ENCODE data around the gene ELANE.

DNA sequence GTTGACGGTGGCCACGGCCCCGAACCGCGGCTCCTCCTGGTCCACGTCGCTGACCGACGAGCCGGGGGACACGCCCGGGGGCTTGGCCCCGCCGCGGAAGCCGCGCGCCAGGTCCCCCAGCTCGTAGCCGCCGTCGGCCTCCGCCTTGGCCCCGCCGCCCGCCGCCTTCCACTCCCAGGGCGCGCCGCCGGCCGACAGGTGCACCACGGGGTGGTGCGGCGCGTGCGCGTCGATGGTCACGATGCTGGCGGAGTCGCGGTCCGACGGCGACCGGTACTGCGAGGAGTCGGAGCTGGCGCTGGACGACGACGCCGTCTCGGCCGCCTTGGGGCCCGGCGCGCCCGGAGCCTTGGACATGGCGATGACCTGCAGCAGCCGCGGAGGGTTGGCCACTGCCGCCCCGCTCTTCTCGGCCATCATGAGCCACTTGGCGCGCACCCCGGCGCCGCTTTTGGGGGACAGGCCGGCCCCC lies 39.3 kb upstream of the ELANE start:
- TF ChIP-seq, protein P1, sequence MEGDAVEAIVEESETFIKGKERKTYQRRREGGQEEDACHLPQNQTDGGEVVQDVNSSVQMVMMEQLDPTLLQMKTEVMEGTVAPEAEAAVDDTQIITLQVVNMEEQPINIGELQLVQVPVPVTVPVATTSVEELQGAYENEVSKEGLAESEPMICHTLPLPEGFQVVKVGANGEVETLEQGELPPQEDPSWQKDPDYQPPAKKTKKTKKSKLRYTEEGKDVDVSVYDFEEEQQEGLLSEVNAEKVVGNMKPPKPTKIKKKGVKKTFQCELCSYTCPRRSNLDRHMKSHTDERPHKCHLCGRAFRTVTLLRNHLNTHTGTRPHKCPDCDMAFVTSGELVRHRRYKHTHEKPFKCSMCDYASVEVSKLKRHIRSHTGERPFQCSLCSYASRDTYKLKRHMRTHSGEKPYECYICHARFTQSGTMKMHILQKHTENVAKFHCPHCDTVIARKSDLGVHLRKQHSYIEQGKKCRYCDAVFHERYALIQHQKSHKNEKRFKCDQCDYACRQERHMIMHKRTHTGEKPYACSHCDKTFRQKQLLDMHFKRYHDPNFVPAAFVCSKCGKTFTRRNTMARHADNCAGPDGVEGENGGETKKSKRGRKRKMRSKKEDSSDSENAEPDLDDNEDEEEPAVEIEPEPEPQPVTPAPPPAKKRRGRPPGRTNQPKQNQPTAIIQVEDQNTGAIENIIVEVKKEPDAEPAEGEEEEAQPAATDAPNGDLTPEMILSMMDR (IDR thresholded peaks at IDR 0.05 in 8 of 11, conservative IDR thresholded peaks at IDR 0.05 in 3 of 11) = no peak
- TF ChIP-seq POLR2A (IDR thresholded peaks at IDR 0.05) (no peak), POLR2AphosphoS5 (IDR thresholded peaks at IDR 0.05) (no peak)
